Motor neuron (in vitro differentiated cells): ENCODE measurements around the gene CD226. TPM values are rescaled to one million over a fixed set of nuclear protein-coding genes. Genes with fewer than 3 reads are reported as not detected.
"Not testable (repeated sequence)": the region's sequence is repeated elsewhere in the genome, so short reads cannot be mapped to it uniquely, and the experiment has no call there.

ENCODE experiments used
- ATAC-seq, 8 experiments: fragments of 200-7000 bp; cut with Tn5 transposase; replicated peaks in 6 of 8; 2 replicates each; pipeline ENCODE4 v1.8.0; 2021; ENCODE audit warnings: mild to moderate bottlenecking in 8 of 8, moderate library complexity in 8 of 8
- H3K27ac ChIP-seq, 2 donors: fragments of 250-450 bp; sonication (Bioruptor Pico); 2 replicates each; pipeline ENCODE4 v1.9.0; 2021; ENCODE audit warnings: antibody characterized with exemption in 2 of 2, mild to moderate bottlenecking in 2 of 2, moderate library complexity in 1 of 2
- H3K4me1 ChIP-seq, 2 donors: fragments of 250-450 bp; sonication (Bioruptor Pico); replicated peaks in 1 of 2; 2 replicates each; pipeline ENCODE4 v1.6.1; 2021; ENCODE audit warnings: antibody characterized with exemption in 2 of 2, mild to moderate bottlenecking in 2 of 2, moderate library complexity in 1 of 2
- H3K4me3 ChIP-seq, 5 donors: fragments of 250-450 bp; sonication (Bioruptor Pico); 2 replicates each; pipeline ENCODE4 v1.9.0; 2021; ENCODE audit warnings: antibody characterized with exemption in 5 of 5, mild to moderate bottlenecking in 5 of 5, moderate library complexity in 4 of 5
- WGBS, 10 experiments: fragments of 450-650 bp; shearing (Covaris generic); methylation state at CpG; one replicate each; pipeline ENCODE4 v1.0.0; 2022; 5-methylcytosine and 5-hydroxymethylcytosine counted together
- in situ Hi-C, 9 experiments: fragments of 400-800 bp; cut with MboI; loops; one replicate each; pipeline ENCODE4 v1.15.0; 2021; ENCODE audit warnings: low sequenced_read_pairs in 9 of 9, low pct_unique_long_range_greater_than_20kb in 2 of 9; ENCODE audit not compliant: unreplicated experiment in 9 of 9
- total RNA-seq, 8 experiments: library from RNA; unstranded; fragments of 300-600 nt; gene quantifications; 2 replicates each; pipeline versions ENCODE4 v1.2.3 to v1.2.4, GENCODE V29; 2022

Gene CD226
- total RNA-seq, 8 experiments from 2014 or later, result 0.11 to 5.3 (median 0.41) TPM

GRCh38 chr18:69975294-69975693 is 27.6 kb upstream of the CD226 start:
- H3K4me1 ChIP-seq, in situ Hi-C loops, H3K4me3 ChIP-seq, H3K27ac ChIP-seq, ATAC-seq: not testable (repeated sequence)
- WGBS, 10 experiments, result 80 to 100% (median 100%) methylated on average over 1 to 4 of the region's 4 CpGs; no CpG with 5 or more reads in 4 of the 10 experiments

GRCh38 chr18:69974365-69974764 is 26.7 kb upstream of the CD226 start:
- 89 to 100% (median 100%) methylated on average over 1 of the region's 1 CpG; no CpG with 5 or more reads in 4 of the 10 experiments for WGBS, 10 experiments

DNA sequence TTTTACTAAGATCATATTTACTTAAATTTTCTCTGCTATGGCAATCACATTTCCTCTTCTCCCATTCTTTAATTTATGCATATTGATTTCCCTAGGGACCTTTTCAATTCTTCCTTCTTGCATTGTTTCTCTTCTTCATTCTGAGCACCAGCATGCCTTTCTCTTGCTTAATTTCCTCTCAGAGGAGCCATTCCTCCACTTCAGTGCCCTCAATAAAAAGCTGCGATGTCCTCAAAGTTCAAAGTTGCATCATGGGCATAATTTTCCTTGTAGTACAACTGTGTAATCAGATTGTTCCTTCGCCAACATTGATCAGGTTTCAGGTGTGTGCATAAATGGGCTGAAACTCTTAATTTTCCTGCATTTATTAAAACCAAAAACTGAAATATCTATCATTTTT is 21.8 kb upstream of the CD226 start:
- no peaks in the 10 kb centered on the region for H3K4me1 ChIP-seq
- H3K4me3 ChIP-seq, result no peak overlapping the region
- H3K27ac ChIP-seq, result no peak overlapping the region
- in situ Hi-C loops, result no loop called here
- 83 to 100% (median 95%) methylated on average over 1 to 2 of the region's 2 CpGs; no CpG with 5 or more reads in 1 of the 10 experiments for WGBS, 10 experiments
- no peak for ATAC-seq

More at GRCh38 chr18:69974365-69974764, 26.7 kb upstream of the CD226 start:
- no peak for ATAC-seq
- H3K4me3 ChIP-seq, result no peak overlapping the region
- in situ Hi-C loops, result no loop called here
- no peak overlapping the region for H3K27ac ChIP-seq
- no peaks in the 10 kb centered on the region for H3K4me1 ChIP-seq

DNA sequence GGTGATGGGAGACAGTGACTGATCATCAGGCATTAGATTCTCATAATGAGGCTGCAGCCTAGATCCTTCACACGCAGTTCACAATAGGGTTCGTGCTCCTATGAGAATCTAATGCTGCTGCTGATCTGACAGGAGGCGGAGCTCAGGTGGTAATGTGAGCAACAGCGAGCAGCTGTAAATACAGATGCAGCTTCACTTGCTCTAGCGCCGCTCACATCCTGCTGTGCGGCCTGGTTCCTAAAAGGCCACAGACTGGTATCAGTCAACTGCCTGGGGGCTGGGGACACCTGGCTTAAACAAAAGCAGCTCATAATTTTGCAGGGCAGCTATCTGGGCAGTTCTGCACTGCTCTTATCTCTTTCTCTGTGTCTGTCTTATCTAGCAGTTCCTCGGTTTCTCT is 20.4 kb upstream of the CD226 start:
- 48 to 100% (median 79%) methylated on average over 1 to 7 of the region's 8 CpGs; no CpG with 5 or more reads in 2 of the 10 experiments for WGBS, 10 experiments
- in situ Hi-C loops, result no loop called here
- peak in 4 of 8 experiments; percentile 12 to 74 (median 68) for ATAC-seq
- Histone ChIP-seq H3K4me1 (no peaks in the 10 kb centered on the region), H3K4me3 (no peak overlapping the region), H3K27ac (no peak overlapping the region)

- H3K4me1 ChIP-seq, result peaks cover 0 to 3% of the 10 kb centered on the region in 2 donors
- no peak overlapping the region for H3K4me3 ChIP-seq
- ATAC-seq, result no peak
- no peak overlapping the region for H3K27ac ChIP-seq
- 79 to 91% (median 84%) methylated on average over 1 to 4 of the region's 4 CpGs; no CpG with 5 or more reads in 1 of the 10 experiments for WGBS, 10 experiments
- in situ Hi-C loops, result no loop called here
Measured at GRCh38 chr18:69963196-69963595, 15.5 kb upstream of the CD226 start.

- no peak for ATAC-seq
- H3K4me1 ChIP-seq, result peaks cover 5 to 7% of the 10 kb centered on the region in 2 donors
- 20 to 100% (median 92%) methylated on average over 1 to 2 of the region's 3 CpGs; no CpG with 5 or more reads in 5 of the 10 experiments for WGBS, 10 experiments
- no peak overlapping the region for H3K4me3 ChIP-seq
- no peak overlapping the region for H3K27ac ChIP-seq
- in situ Hi-C loops, result no loop called here
Measured at GRCh38 chr18:69961718-69962117, 14.0 kb upstream of the CD226 start.

DNA sequence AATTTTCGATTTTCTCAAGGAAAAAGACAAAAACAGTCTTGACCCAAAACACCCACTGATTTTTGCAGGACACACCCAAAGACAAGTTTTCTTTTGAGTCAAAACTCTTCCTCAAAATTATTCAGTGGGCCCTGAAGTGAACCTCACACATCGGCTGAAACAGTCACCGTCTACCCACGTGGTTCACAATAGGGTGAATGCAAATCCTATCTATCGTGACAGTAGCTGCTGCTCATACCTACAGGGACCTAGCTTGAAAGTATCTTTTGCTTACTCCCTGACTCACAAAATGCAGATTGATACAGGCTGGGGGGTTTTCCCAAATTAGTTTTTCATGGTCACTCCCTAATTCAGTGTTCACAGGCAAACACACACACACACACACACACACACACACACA is 10.7 kb upstream of the CD226 start:
- WGBS, 10 experiments, result 73 to 100% (median 80%) methylated on average over 1 to 4 of the region's 5 CpGs; no CpG with 5 or more reads in 5 of the 10 experiments
- H3K4me1 ChIP-seq, result peaks cover 5 to 7% of the 10 kb centered on the region in 2 donors
- no peak overlapping the region for H3K27ac ChIP-seq
- in situ Hi-C loops, result no loop called here
- peak in 2 of 8 experiments; percentile 56 to 77 for ATAC-seq
- H3K4me3 ChIP-seq, result no peak overlapping the region

- Histone ChIP-seq H3K4me1 (peaks cover 5 to 7% of the 10 kb centered on the region in 2 donors), H3K4me3 (no peak overlapping the region), H3K27ac (no peak overlapping the region)
- no peak for ATAC-seq
- 88 to 100% (median 94%) methylated on average over 1 to 3 of the region's 3 CpGs; no CpG with 5 or more reads in 4 of the 10 experiments for WGBS, 10 experiments
- in situ Hi-C loops, result no loop called here
Measured at GRCh38 chr18:69957747-69958146, 10.1 kb upstream of the CD226 start.

GRCh38 chr18:69956665-69957620 is 9.3 kb upstream of the CD226 start:
- Histone ChIP-seq H3K27ac (no peak overlapping the region), H3K4me3 (no peak overlapping the region), H3K4me1 (peaks cover 5 to 7% of the 10 kb centered on the region in 2 donors)
- no peak for ATAC-seq
- 54 to 87% (median 68%) methylated on average over 8 to 19 of the region's 20 CpGs for WGBS, 10 experiments
- in situ Hi-C loops, result no loop called here

GRCh38 chr18:69956057-69956456 is 8.4 kb upstream of the CD226 start:
- peak in 1 of 8 experiments; percentile 35 for ATAC-seq
- in situ Hi-C loops, result no loop called here
- H3K4me3 ChIP-seq, result no peak overlapping the region

DNA sequence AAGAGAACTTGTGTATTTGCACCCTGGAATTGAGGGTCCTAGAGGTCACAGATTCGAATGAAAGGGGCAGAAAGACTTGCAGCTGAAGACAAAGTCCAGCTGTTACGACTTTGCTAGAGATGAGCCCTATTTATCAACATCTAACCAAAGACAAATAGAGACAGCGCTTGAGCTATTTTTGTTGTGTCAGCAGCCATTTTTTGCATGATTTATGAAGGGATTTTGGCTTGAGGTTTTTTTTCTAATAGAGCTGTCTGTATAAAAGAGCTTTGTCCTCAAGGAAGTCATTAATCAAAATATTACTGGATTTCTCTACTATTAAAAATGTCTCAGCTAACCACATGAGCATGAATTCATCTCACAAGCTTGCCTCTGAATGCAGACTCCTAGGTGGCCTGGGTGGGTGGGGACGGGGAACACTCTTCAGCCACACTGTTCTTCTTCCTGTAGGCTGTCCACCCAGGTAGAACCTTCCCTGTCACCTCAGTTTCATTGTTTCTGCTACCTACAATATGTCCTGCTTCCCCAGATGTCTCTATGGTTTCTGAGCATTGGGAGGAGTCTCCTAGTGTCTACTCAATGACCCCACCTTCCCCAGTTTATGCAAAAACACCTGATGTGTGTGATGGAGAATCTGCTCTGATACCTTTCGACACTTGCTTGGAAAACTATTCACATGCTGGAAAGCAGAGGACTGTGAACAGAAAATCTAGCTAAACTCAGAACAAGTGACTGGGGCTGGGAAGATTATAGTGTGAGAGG is 7.2 kb upstream of the CD226 start:
- H3K4me3 ChIP-seq, result no peak overlapping the region
- no peak for ATAC-seq
- H3K27ac ChIP-seq, result no peak overlapping the region
- in situ Hi-C loops, result no loop called here
- WGBS, 10 experiments, result 31 to 87% (median 73%) methylated on average over 1 to 5 of the region's 5 CpGs; no CpG with 5 or more reads in 2 of the 10 experiments
- peaks cover 5 to 7% of the 10 kb centered on the region in 2 donors for H3K4me1 ChIP-seq

More at GRCh38 chr18:69956057-69956456, 8.4 kb upstream of the CD226 start:
- WGBS, 10 experiments, result 60 to 100% (median 88%) methylated on average over 1 to 4 of the region's 5 CpGs; no CpG with 5 or more reads in 2 of the 10 experiments
- Histone ChIP-seq H3K4me1 (peaks cover 5 to 7% of the 10 kb centered on the region in 2 donors), H3K27ac (no peak overlapping the region)

GRCh38 chr18:69953191-69953590 is 5.5 kb upstream of the CD226 start:
- Histone ChIP-seq H3K27ac (no peak overlapping the region), H3K4me3 (no peak overlapping the region), H3K4me1 (peaks cover 4 to 5% of the 10 kb centered on the region in 2 donors)
- WGBS, 10 experiments, result 88 to 100% (median 100%) methylated on average over 1 to 2 of the region's 2 CpGs; no CpG with 5 or more reads in 1 of the 10 experiments
- in situ Hi-C loops, result no loop called here
- ATAC-seq, result no peak

DNA sequence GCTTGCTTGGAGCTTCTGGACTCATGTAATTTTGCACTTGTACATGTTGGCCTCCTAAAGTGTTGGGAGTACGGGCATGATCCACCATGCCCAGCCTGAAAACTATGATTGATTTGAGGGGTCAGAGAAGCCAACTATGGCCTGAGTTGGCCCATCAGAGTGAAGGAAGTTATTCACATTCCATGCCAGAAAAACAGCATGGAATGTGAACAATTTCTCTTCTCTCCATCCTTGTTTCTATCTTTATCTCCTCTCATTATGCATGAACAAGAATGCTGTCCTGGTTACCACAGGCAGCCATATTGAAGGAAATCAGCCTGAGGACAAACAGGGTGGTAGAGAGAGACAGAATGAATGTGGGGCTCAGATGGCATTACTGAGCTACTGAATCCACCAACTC is 3.5 kb upstream of the CD226 start:
- in situ Hi-C loops, result no loop called here
- 60 to 100% (median 80%) methylated on average over 1 of the region's 1 CpG; no CpG with 5 or more reads in 6 of the 10 experiments for whole genome bisulfite sequencing, 10 experiments
- no peaks in the 10 kb centered on the region for H3K4me1 ChIP-seq
- peak in 3 of 8 experiments; percentile 50 to 62 (median 52) for ATAC-seq
- H3K4me3 ChIP-seq, result no peak overlapping the region
- H3K27ac ChIP-seq, result no peak overlapping the region
